ENCODE measurements around the gene SLC10A7.

DNA sequence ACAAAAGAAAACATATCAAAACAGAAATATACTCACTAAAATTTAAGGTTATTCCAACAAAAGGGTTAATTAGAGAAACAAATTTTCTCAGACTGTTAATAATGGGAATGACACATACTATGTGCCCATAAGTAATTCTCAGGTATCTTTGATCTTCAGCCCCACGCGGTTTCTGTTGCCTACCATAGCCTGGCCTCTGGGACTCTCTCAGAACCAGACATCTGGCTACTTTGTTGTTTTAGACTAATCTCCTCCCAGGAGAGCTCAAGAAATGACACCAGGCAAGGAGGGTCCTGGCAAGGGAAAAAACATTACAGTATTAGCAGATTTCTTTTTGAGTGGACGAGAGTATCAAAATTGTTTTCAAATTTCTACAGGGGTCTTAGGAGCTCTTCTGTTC lies 43.7 kb downstream of the SLC10A7 start:
- TF ChIP-seq CTCF (IDR thresholded peaks at IDR 0.05) (no peak), EZH2 (IDR thresholded peaks at IDR 0.05; ENCODE audit: borderline replicate concordance, insufficient read depth, low read depth, low read length, poor library complexity, severe bottlenecking) (no peak)

Data from B cell (primary cell).